Upper lobe of left lung (tissue), 6 donors: ENCODE measurements around the gene TMEM101. TPM values are rescaled to one million over a fixed set of nuclear protein-coding genes. Genes with fewer than 3 reads are reported as not detected.
"Not testable (repeated sequence)": the region's sequence is repeated elsewhere in the genome, so short reads cannot be mapped to it uniquely, and the experiment has no call there.

ENCODE experiments used
- ATAC-seq, 2 donors: fragments of 200-7000 bp; cut with Tn5 transposase; one replicate each; pipeline ENCODE4 v1.9.1; 2022; ENCODE audit warnings: mild to moderate bottlenecking in 2 of 2, moderate library complexity in 2 of 2; ENCODE audit not compliant: low FRiP score in 2 of 2
- DNase-seq, 2 donors: peaks; one replicate each; pipeline ENCODE4 v3.0.0-alpha.2; 2019 to 2020
- H3K27ac ChIP-seq, 4 donors: fragments of 200-600 bp; sonication (generic); one replicate each; pipeline ENCODE4 v1.5.1; 2016 to 2019
- H3K27me3 ChIP-seq, 4 donors: fragments of 200-600 bp; sonication (generic); one replicate each; pipeline ENCODE4 v1.5.1; 2017 to 2019
- H3K36me3 ChIP-seq, 4 donors: fragments of 200-600 bp; sonication (generic); one replicate each; pipeline ENCODE4 v1.5.1; 2016 to 2019
- H3K4me1 ChIP-seq, 4 donors: fragments of 200-600 bp; sonication (generic); one replicate each; pipeline ENCODE4 v1.5.1; 2018 to 2019
- H3K4me3 ChIP-seq, 4 donors: fragments of 200-600 bp; sonication (generic); one replicate each; pipeline ENCODE4 v1.5.1; 2017 to 2019; ENCODE audit warnings: mild to moderate bottlenecking in 2 of 4, moderate library complexity in 1 of 4
- H3K9me3 ChIP-seq, 4 donors: fragments of 200-600 bp; sonication (generic); one replicate each; pipeline ENCODE4 v1.5.1; 2018 to 2019
- CTCF ChIP-seq, 6 experiments: fragments of 450-650 bp in 4 of 6; fragments of 200-600 bp in 2 of 6; sonication (generic) in 2 of 6; IDR thresholded peaks; one replicate each; pipeline ENCODE4 v1.5.1; 2016 to 2019; ENCODE audit warnings: antibody characterized with exemption in 6 of 6
- EP300 ChIP-seq, 4 donors: sonication (generic); formaldehyde crosslinking; IDR thresholded peaks; one replicate each; pipeline ENCODE4 v1.5.1; 2017; ENCODE audit warnings: antibody characterized with exemption in 4 of 4, control low read depth in 2 of 4
- POLR2A ChIP-seq, 4 donors: fragments of 450-650 bp; IDR thresholded peaks; one replicate each; pipeline ENCODE4 v1.5.1; 2016 to 2017; ENCODE audit warnings: antibody characterized with exemption in 4 of 4, mild to moderate bottlenecking in 2 of 4
- POLR2AphosphoS5 ChIP-seq, 2 donors: sonication (generic); formaldehyde crosslinking; IDR thresholded peaks; one replicate each; pipeline ENCODE4 v1.5.1; 2017; ENCODE audit warnings: antibody characterized with exemption in 2 of 2
- WGBS, 2 donors: methylation state at CpG; one replicate each; pipeline ENCODE4 v1.1.5; 2017 to 2018; 5-methylcytosine and 5-hydroxymethylcytosine counted together
- total RNA-seq, 6 donors: library from RNA; depleted of rRNA in 4 of 6; stranded (reverse); fragments of >200 nt in 4 of 6; gene quantifications; one replicate each; pipeline versions ENCODE4 v1.1.0 to v1.2.1, GENCODE V29; 2016 to 2021
- donor health status: DM: no; HTN: no; CAD: no; lungs with moderate emphysema.
- donor health status: DM: no; HTN: yes; CAD: no; lungs with severe emphysema.

TMEM101 gene
- total RNA-seq, 6 donors from 2014 or later: 10.5 to 36.9 (median 29.1) TPM

DNA sequence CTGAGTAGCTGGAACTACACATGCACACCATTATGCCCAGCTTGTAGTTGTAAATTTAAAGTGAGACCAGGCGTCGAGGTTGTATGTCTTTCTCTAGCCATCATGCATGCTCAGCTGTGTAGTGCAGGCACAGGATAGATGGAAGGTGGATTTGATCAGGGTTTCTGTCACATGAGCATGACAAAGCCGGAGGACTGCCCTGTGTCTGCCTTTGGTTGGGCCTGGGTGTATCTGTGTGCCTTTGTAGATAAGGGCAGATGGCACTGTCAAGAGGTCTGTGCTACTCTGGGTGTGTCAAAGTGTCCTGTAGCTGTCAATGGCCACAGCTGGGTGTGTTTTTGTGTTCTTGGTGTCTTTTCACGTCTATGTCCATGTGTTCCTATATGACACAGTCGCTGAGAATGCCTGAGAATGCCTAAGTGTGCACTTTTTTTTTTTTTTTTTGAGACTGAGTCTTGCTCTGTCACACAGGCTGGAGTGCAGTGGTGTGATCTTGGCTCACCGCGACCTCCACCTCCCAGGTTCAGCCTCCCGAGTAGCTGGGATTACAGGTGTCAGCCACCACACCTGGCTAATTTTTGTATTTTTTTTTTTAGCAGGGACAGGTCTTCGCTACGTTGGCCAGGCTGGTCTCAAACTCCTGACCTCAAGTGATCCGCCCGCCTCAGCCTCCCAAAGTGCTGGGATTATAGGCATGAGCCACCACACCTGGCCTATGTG lies 14.5 kb downstream of the TMEM101 start:
- Histone ChIP-seq H3K27ac (no peak overlapping the region), H3K27me3 (peaks cover 0 to 14% (median 9%) of the 10 kb centered on the region in 4 donors), H3K36me3 (no peaks in the 10 kb centered on the region), H3K9me3 (no peaks in the 10 kb centered on the region), H3K4me3 (no peak overlapping the region), H3K4me1 (peaks cover 5 to 12% (median 10%) of the 10 kb centered on the region in 4 donors)
- DNase-seq: no peak
- no peak for TF ChIP-seq POLR2A (IDR thresholded peaks at IDR 0.05)
- no peak for TF ChIP-seq EP300 (IDR thresholded peaks at IDR 0.05)
- TF ChIP-seq CTCF (IDR thresholded peaks at IDR 0.05): no peak
- TF ChIP-seq POLR2AphosphoS5 (IDR thresholded peaks at IDR 0.05): no peak
- ATAC-seq: no peak
- 85% methylated on average over 12 of the region's 12 CpGs for WGBS, 2 donors

DNA sequence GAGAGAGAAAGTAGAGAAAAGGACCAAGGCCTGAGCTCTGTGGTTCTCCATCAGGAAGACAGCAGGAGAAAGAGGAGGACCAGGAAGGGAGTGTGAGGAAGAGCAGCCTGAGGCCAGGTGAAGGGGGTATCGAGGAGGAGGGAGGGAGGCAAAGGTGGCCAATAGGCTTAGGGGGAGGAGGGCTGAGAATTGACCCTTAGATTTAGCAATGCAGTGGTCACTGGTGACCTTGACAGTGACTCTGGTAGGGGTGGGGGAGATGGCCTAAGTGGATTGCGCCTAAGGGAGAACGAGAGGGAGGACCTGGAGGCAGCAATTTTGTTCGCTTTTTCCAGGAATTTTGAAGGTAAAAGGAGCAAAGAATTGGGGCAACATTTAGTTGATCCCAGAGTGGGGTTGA lies 15.7 kb downstream of the TMEM101 start:
- TF ChIP-seq CTCF (IDR thresholded peaks at IDR 0.05): no peak
- no peak for TF ChIP-seq POLR2A (IDR thresholded peaks at IDR 0.05)
- no peak for TF ChIP-seq POLR2AphosphoS5 (IDR thresholded peaks at IDR 0.05)
- no peak for TF ChIP-seq EP300 (IDR thresholded peaks at IDR 0.05)
- no peak overlapping the region for H3K27ac ChIP-seq
- no peaks in the 10 kb centered on the region for H3K36me3 ChIP-seq
- WGBS, 2 donors: 83 to 85% methylated on average over 4 of the region's 4 CpGs
- H3K9me3 ChIP-seq: no peaks in the 10 kb centered on the region
- H3K4me3 ChIP-seq: no peak overlapping the region
- H3K27me3 ChIP-seq: peaks cover 1 to 4% (median 2%) of the 10 kb centered on the region in 4 donors
- H3K4me1 ChIP-seq: peaks cover 8 to 11% (median 10%) of the 10 kb centered on the region in 4 donors
- no peak for ATAC-seq
- no peak for DNase-seq

DNA sequence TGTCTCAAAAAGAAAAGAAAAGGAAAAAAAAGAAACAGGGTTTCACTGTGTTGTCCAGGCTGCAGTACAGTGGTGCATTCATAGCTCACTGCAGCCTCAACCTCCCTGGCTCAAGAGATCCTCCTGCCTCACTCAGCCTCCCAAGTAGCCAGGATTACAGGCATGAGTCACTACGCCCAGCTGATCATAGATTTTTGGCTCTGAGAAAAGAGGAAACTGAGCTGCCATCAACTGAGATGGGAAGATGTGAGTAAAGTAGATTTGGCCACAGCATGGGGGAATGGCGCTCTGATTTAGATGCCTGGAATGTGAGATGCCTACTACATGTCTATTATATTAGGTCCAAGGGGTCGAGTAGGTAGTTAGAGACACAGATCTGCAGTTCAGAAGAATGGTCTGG lies 16.2 kb downstream of the TMEM101 start:
- peaks cover 0 to 4% (median 2%) of the 10 kb centered on the region in 4 donors for H3K27me3 ChIP-seq
- ATAC-seq (no peak), DNase-seq (no peak)
- no peak for TF ChIP-seq POLR2A (IDR thresholded peaks at IDR 0.05)
- H3K4me1 ChIP-seq: peaks cover 8 to 11% (median 10%) of the 10 kb centered on the region in 4 donors
- H3K9me3 ChIP-seq: no peaks in the 10 kb centered on the region
- WGBS, 2 donors: 77 to 85% methylated on average over 3 of the region's 3 CpGs
- no peaks in the 10 kb centered on the region for H3K36me3 ChIP-seq
- H3K4me3 ChIP-seq: no peak overlapping the region
- H3K27ac ChIP-seq: no peak overlapping the region

DNA sequence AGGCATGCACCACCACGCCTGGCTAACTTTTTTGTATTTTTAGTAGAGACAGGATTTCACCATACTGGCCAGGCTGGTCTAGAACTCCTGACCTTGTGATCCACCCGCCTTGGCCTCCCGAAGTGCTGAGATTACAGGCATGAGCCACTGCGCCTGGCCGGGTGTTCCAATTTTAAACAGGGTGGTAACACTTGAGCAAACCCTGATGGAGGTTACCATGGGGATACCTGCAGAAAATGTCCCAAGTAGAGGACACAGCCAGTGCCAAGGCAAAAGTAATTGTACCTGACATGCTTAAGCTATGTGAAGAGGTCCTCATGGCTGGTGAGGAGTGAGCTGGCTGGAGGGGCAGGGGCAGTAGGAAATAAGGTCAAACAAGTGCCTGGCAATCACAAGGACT lies 17.6 kb downstream of the TMEM101 start:
- ATAC-seq, H3K4me3 ChIP-seq, H3K9me3 ChIP-seq, H3K36me3 ChIP-seq, H3K27ac ChIP-seq, H3K27me3 ChIP-seq: not testable (repeated sequence)
- peaks cover 8 to 11% (median 10%) of the 10 kb centered on the region in 4 donors for H3K4me1 ChIP-seq
- peak in 1 of 2 donors; percentile 85 for DNase-seq
- WGBS, 2 donors: 52 to 70% methylated on average over 5 of the region's 5 CpGs

DNA sequence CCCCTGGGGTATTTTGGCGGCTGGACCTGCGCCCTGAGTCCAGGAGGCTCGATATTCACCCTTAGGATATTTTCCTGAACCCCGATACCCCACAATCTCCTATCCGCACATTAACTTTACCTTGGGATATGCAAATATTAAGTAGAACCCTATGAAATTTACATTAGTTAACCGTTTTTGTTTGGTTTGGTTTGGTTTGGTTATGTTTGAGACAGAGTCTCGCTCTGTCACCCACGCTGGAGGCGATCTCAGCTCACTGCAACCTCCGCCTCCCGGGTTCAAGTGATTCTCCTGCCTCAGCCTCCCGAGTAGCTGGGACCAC lies 19.7 kb downstream of the TMEM101 start:
- no peak overlapping the region for H3K27ac ChIP-seq
- H3K4me1 ChIP-seq: peaks cover 8 to 11% (median 10%) of the 10 kb centered on the region in 4 donors
- no peak overlapping the region for H3K4me3 ChIP-seq
- DNase-seq: no peak
- WGBS, 2 donors: 22 to 25% methylated on average over 11 to 12 of the region's 12 CpGs
- H3K27me3 ChIP-seq: peaks cover 0 to 4% (median 2%) of the 10 kb centered on the region in 4 donors
- ATAC-seq: no peak
- TF ChIP-seq POLR2A (IDR thresholded peaks at IDR 0.05) (no peak), CTCF (IDR thresholded peaks at IDR 0.05) (peak in 1 of 6 experiments; percentile 1)
- H3K9me3 ChIP-seq: no peaks in the 10 kb centered on the region
- no peaks in the 10 kb centered on the region for H3K36me3 ChIP-seq
